Mesenchymal stem cell (in vitro differentiated cells and primary cell): ENCODE results near the gene NXT1.
"Not testable (repeated sequence)": the region's sequence is repeated elsewhere in the genome, so short reads cannot be mapped to it uniquely, and the experiment has no call there.

Experiments
- DNase-seq: peaks from one replicate; pipeline ENCODE4 v3.0.0-alpha.2; 2013
- H2AFZ ChIP-seq: one replicate; pipeline ENCODE4 v1.6.1; 2013; ENCODE audit warnings: low read depth, mild to moderate bottlenecking, control low read depth, inconsistent platforms, low read length, moderate library complexity
- H2AK5ac ChIP-seq: 2 replicates; pipeline ENCODE4 v1.6.1; 2013; ENCODE audit warnings: low read length, moderate library complexity, mild to moderate bottlenecking, inconsistent platforms; ENCODE audit not compliant: severe bottlenecking
- H2BK120ac ChIP-seq: one replicate; pipeline ENCODE4 v1.6.1; 2013; ENCODE audit warnings: low read depth, mild to moderate bottlenecking, inconsistent platforms, low read length, moderate library complexity
- H2BK12ac ChIP-seq, 2 experiments: one replicate each; pipeline ENCODE4 v1.6.1; 2013; ENCODE audit warnings: inconsistent platforms in 2 of 2, low read length in 2 of 2, mild to moderate bottlenecking in 2 of 2, moderate library complexity in 2 of 2, control low read depth in 1 of 2
- H2BK15ac ChIP-seq: one replicate; pipeline ENCODE4 v1.6.1; 2013; ENCODE audit warnings: mild to moderate bottlenecking, low read depth, inconsistent platforms; ENCODE audit not compliant: poor library complexity, severe bottlenecking
- H2BK5ac ChIP-seq: 2 replicates; pipeline ENCODE4 v1.6.1; 2013; ENCODE audit warnings: low read depth, mild to moderate bottlenecking, low read length, control low read depth, inconsistent platforms; ENCODE audit not compliant: poor library complexity, severe bottlenecking
- H3K14ac ChIP-seq, 2 experiments: one replicate each; pipeline ENCODE4 v1.6.1; 2013; ENCODE audit warnings: inconsistent platforms in 2 of 2, low read length in 2 of 2, control low read depth in 1 of 2, mild to moderate bottlenecking in 1 of 2, moderate library complexity in 1 of 2
- H3K18ac ChIP-seq, 2 experiments: one replicate each; pipeline ENCODE4 v1.6.1; 2013; ENCODE audit warnings: inconsistent platforms in 2 of 2, low read length in 2 of 2, control low read depth in 1 of 2, low read depth in 1 of 2, mild to moderate bottlenecking in 1 of 2
- H3K23ac ChIP-seq, 2 experiments: one replicate each; pipeline ENCODE4 v1.6.1; 2013; ENCODE audit warnings: inconsistent platforms in 2 of 2, low read length in 2 of 2, mild to moderate bottlenecking in 2 of 2, moderate library complexity in 2 of 2, control low read depth in 1 of 2
- H3K27ac ChIP-seq: 2 replicates; pipeline ENCODE4 v1.5.1; 2013; ENCODE audit warnings: mild to moderate bottlenecking, moderate library complexity, low read length, control low read depth, inconsistent platforms; ENCODE audit not compliant: poor library complexity, severe bottlenecking
- H3K27me3 ChIP-seq, 2 experiments: 2 replicates each; pipeline versions ENCODE4 v1.6.1 to v1.7.0; 2013; ENCODE audit warnings: low read length in 2 of 2, mild to moderate bottlenecking in 2 of 2, moderate library complexity in 2 of 2, control low read depth in 1 of 2, inconsistent platforms in 1 of 2; ENCODE audit not compliant: control insufficient read depth in 1 of 2, insufficient read depth in 1 of 2
- H3K36me3 ChIP-seq, 2 experiments: 2 replicates each; pipeline versions ENCODE4 v1.6.1 to v1.7.0; 2013; ENCODE audit warnings: low read length in 2 of 2, control low read depth in 1 of 2, inconsistent platforms in 1 of 2, low read depth in 1 of 2, mild to moderate bottlenecking in 1 of 2; ENCODE audit not compliant: insufficient read depth in 2 of 2, control insufficient read depth in 1 of 2
- H3K4ac ChIP-seq, 2 experiments: one replicate each; pipeline ENCODE4 v1.6.1; 2013; ENCODE audit warnings: inconsistent platforms in 2 of 2, low read length in 2 of 2, mild to moderate bottlenecking in 2 of 2, moderate library complexity in 2 of 2, control low read depth in 1 of 2, low read depth in 1 of 2
- H3K4me1 ChIP-seq: 2 replicates; pipeline ENCODE4 v1.6.1; 2013; ENCODE audit warnings: low read depth, low read length, control low read depth; ENCODE audit not compliant: control insufficient read depth, insufficient read depth
- H3K4me2 ChIP-seq: 2 replicates; pipeline ENCODE4 v1.6.1; 2013; ENCODE audit warnings: low read length, mild to moderate bottlenecking, inconsistent platforms; ENCODE audit not compliant: poor library complexity, severe bottlenecking
- H3K4me3 ChIP-seq, 2 experiments: 2 replicates each; pipeline versions ENCODE4 v1.5.1 to v1.7.0; 2013; ENCODE audit warnings: low read length in 2 of 2, mild to moderate bottlenecking in 2 of 2, control low read depth in 1 of 2, low read depth in 1 of 2; ENCODE audit not compliant: insufficient read depth in 1 of 2
- H3K79me1 ChIP-seq: replicated peaks from 2 replicates; pipeline ENCODE4 v1.6.1; 2013; ENCODE audit warnings: mild to moderate bottlenecking, control low read depth, low read length, inconsistent platforms; ENCODE audit not compliant: poor library complexity, severe bottlenecking
- H3K9ac ChIP-seq: 2 replicates; pipeline ENCODE4 v1.7.0; 2013; ENCODE audit warnings: mild to moderate bottlenecking, low read length, moderate library complexity
- H3K9me3 ChIP-seq: 2 replicates; pipeline ENCODE4 v1.7.0; 2013; ENCODE audit warnings: mild to moderate bottlenecking, low read length; ENCODE audit not compliant: control insufficient read depth
- H4K8ac ChIP-seq: one replicate; pipeline ENCODE4 v1.6.1; 2013; ENCODE audit warnings: inconsistent platforms, mild to moderate bottlenecking, low read length, moderate library complexity
- H4K91ac ChIP-seq: one replicate; pipeline ENCODE4 v1.6.1; 2013; ENCODE audit warnings: mild to moderate bottlenecking, low read length, inconsistent platforms
- WGBS: methylation state at CpG from one replicate; pipeline ENCODE4 v1.1.7; 2013; ENCODE audit warnings: mixed read lengths; 5-methylcytosine and 5-hydroxymethylcytosine counted together

NXT1 gene

GRCh38 chr20:23344336-23344735, 6.3 kb upstream of the NXT1 start:
- peaks cover 5% of the 10 kb centered on the region for H3K79me1 ChIP-seq
- H3K23ac ChIP-seq: no peak overlapping the region
- no peaks in the 10 kb centered on the region for H3K36me3 ChIP-seq
- H3K4me2 ChIP-seq: no peak overlapping the region
- H2BK5ac ChIP-seq: no peak overlapping the region
- no peak overlapping the region for H3K18ac ChIP-seq
- peaks cover 7% of the 10 kb centered on the region for H3K4me1 ChIP-seq
- H2BK12ac ChIP-seq: no peak overlapping the region
- no peak overlapping the region for H2AFZ ChIP-seq
- no peak overlapping the region for H4K91ac ChIP-seq
- DNase-seq: no peak
- H2AK5ac ChIP-seq: no peak overlapping the region
- H3K9ac ChIP-seq: no peak overlapping the region
- no peak overlapping the region for H3K4me3 ChIP-seq
- H2BK120ac ChIP-seq: no peak overlapping the region
- peaks cover 8 to 14% of the 10 kb centered on the region in 2 experiments for H3K27me3 ChIP-seq
- H3K9me3 ChIP-seq: no peaks in the 10 kb centered on the region
- H4K8ac ChIP-seq: no peak overlapping the region
- 52% methylated on average over 2 of the region's 5 CpGs for WGBS
- no peak overlapping the region for H2BK15ac ChIP-seq
- H3K14ac ChIP-seq: no peak overlapping the region
- H3K27ac ChIP-seq: no peak overlapping the region
- H3K4ac ChIP-seq: no peak overlapping the region

GRCh38 chr20:23346002-23346401, 4.6 kb upstream of the NXT1 start:
- H2BK15ac ChIP-seq: no peak overlapping the region
- H3K79me1 ChIP-seq: peaks cover 5% of the 10 kb centered on the region
- no peaks in the 10 kb centered on the region for H3K9me3 ChIP-seq
- H2BK12ac ChIP-seq: no peak overlapping the region
- no peak overlapping the region for H3K27ac ChIP-seq
- H3K27me3 ChIP-seq: peaks cover 8 to 14% of the 10 kb centered on the region in 2 experiments
- H3K9ac ChIP-seq: no peak overlapping the region
- H3K4me1 ChIP-seq: peaks cover 2% of the 10 kb centered on the region
- no peak overlapping the region for H2AFZ ChIP-seq
- no peak overlapping the region for H3K23ac ChIP-seq
- no peak for DNase-seq
- no peak overlapping the region for H3K4me2 ChIP-seq
- no peak overlapping the region for H4K91ac ChIP-seq
- no peak overlapping the region for H4K8ac ChIP-seq
- H2BK5ac ChIP-seq: no peak overlapping the region
- WGBS: over 99% methylated on average over 4 of the region's 4 CpGs
- H3K4me3 ChIP-seq: no peak overlapping the region
- no peak overlapping the region for H3K18ac ChIP-seq
- no peak overlapping the region for H3K4ac ChIP-seq
- no peak overlapping the region for H2AK5ac ChIP-seq
- H3K36me3 ChIP-seq: no peaks in the 10 kb centered on the region
- H2BK120ac ChIP-seq: no peak overlapping the region
- H3K14ac ChIP-seq: no peak overlapping the region

- Histone ChIP-seq H3K36me3 (no peaks in the 10 kb centered on the region), H4K91ac (no peak overlapping the region), H3K14ac (no peak overlapping the region), H3K9me3 (no peaks in the 10 kb centered on the region), H2BK12ac (no peak overlapping the region), H2BK120ac (no peak overlapping the region), H3K4me3 (no peak overlapping the region), H3K4ac (no peak overlapping the region), H3K18ac (no peak overlapping the region), H2BK15ac (no peak overlapping the region), H2AFZ (no peak overlapping the region), H2AK5ac (no peak overlapping the region), H3K23ac (no peak overlapping the region), H2BK5ac (no peak overlapping the region), H4K8ac (no peak overlapping the region), H3K79me1 (peaks cover 4% of the 10 kb centered on the region), H3K27ac (no peak overlapping the region), H3K4me1 (peaks cover 4% of the 10 kb centered on the region), H3K4me2 (no peak overlapping the region), H3K9ac (no peak overlapping the region), H3K27me3 (no peaks in the 10 kb centered on the region)
- DNase-seq: no peak
- 95% methylated on average over 6 of the region's 6 CpGs for WGBS
Observed at GRCh38 chr20:23347791-23348190, 2.8 kb upstream of the NXT1 start.

- H3K4me1 ChIP-seq, H3K9me3 ChIP-seq, H3K4ac ChIP-seq, H3K23ac ChIP-seq, H2BK120ac ChIP-seq, H3K79me1 ChIP-seq, H2AFZ ChIP-seq, H2BK15ac ChIP-seq, H4K8ac ChIP-seq, DNase-seq, H3K36me3 ChIP-seq, H2AK5ac ChIP-seq, H4K91ac ChIP-seq, H3K27me3 ChIP-seq, H3K18ac ChIP-seq, H2BK5ac ChIP-seq, H3K4me3 ChIP-seq, H3K27ac ChIP-seq, H2BK12ac ChIP-seq, H3K14ac ChIP-seq, H3K4me2 ChIP-seq: not testable (repeated sequence)
- WGBS: 91% methylated on average over 6 of the region's 6 CpGs
- peak overlapping the region; percentile 95 for H3K9ac ChIP-seq
Observed at GRCh38 chr20:23348510-23348909, 2.1 kb upstream of the NXT1 start.
